GM18907 (cell line): Measurements from ENCODE around the gene DHPS.
"Not testable (repeated sequence)": the region's sequence is repeated elsewhere in the genome, so short reads cannot be mapped to it uniquely, and the experiment has no call there.

Experiments
- ATAC-seq: cut with Tn5 transposase; IDR thresholded peaks from one replicate; pipeline ENCODE4 v1.9.1; 2021; ENCODE audit warnings: mild to moderate bottlenecking, moderate library complexity; ENCODE audit not compliant: unreplicated experiment

The DHPS gene

DNA sequence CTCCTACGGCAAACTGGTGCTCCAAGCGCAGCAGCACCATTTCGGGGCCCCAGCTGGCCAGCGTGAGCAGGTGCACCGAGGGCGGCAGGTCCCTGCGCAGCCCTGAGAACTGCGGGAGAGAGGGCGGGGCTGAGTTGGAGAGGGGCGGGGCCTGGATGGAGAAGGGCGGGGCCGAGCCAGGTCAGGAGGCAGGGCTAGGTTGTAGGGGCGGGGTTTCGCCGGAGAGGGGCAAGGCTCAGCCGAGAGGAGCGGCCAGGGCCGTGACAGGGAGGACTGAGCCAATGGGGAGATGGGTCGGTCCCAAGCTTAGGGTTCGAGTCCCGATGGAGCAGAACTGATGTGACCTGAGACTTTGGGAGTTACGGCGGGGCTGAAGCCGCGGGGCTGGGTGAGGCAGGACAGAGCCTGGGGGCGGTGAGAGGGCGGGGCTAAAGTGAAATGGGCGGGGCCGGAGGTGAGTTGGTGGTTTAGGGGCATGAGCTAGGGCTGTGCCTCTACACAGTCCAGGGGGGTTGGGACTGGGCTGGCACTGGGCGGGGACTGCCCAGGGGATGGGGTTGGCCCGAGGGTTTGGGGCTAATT is 34.1 kb downstream of the DHPS start:
- ATAC-seq, result no peak

DNA sequence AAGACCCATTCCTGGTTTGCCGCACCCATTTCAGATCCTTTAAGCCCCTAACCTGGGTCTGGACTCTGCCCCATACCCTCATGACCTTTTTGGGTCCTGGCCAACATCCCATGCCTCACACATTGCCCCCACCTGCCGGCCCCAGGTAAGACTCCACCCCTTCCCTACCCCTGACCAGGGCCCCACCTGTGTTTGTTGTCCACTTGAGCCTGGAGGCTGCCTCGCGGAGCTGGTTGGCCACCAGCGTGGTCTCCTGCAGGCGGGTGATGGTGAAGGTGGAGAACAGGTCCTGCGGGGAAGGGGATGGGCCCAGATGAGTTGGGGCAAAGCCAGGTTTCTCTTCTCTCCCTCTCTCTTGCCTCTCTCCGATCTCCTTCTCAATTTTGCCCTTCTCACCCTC is 34.6 kb downstream of the DHPS start:
- no peak for ATAC-seq

DNA sequence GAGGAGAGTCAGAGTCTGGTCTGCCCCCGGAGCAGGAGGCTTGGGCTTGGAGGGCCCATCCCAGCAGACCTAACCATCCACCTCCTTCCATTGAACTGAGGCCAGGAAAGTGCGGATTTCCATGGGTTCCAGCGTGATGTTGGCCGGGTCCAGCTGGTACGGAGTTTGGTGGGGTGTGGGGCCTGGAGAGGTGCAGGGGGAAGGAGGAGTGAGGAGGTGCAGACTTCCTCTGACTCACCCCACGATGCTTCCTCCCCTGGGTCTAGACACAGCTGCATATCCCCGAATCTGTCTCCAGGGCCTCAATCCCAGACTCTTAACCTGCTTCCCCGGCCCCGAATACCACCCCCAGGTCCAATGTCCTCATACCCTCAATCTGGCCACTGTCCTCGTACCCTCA is 35.1 kb downstream of the DHPS start:
- ATAC-seq, result no peak

DNA sequence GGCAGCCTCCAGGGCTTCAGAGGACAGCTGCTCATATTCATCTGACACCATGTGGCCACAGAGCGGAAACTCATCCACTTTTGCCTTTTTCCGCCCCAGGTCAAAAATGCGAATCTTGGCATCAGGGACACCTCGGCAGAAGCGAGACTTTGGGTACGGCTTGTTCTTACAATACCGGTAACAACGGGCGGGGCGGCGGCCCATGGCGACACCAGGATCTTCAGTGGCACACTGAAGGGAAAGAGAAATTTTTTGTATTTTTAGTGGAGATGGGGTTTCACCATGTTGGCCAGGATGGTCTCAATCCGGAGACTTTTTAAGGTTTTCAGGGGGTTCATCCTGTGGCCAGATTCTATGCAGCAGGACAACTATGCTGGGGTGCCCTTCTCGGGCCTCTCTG is 38.0 kb downstream of the DHPS start:
- ATAC-seq, result not testable (repeated sequence)

DNA sequence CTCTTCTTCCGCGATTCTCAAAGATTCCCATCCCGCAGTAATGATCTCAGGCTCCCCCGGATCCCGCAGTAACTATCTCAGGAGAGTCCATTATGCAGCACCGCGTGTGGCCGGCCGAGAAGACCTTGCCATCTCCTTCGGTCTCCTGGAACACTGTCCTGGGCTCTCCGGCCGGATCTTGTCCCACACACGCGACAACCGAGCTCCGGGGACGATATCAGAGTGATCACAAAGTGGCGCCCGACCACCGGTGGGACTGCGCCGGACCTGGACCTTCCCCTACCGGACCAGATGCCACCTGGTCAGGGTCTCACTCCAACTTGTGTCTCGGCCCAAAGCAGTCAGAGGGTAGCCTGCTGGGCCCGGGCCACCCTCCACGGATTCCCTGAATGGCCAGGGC is 39.2 kb downstream of the DHPS start:
- no peak for ATAC-seq

DNA sequence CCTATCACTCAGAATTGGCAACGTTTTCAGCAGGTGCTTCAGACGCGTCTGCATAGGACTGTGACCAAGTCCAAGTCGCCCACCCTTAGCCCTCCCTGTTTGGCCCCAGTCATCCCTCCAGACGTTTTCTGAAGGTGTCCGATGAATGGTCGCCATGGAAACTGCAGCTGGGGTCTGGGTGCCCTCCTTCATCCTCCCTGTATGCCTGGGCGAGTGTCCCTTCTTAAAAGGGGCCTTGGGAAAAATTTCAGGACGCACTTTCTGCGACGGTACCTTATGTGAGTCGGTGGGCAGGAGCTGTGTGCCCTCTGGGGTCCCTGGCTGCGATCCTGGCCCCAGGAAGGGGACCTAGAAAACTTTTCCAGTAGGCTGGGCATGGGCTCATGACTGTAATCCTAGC is 40.2 kb downstream of the DHPS start:
- no peak for ATAC-seq

DNA sequence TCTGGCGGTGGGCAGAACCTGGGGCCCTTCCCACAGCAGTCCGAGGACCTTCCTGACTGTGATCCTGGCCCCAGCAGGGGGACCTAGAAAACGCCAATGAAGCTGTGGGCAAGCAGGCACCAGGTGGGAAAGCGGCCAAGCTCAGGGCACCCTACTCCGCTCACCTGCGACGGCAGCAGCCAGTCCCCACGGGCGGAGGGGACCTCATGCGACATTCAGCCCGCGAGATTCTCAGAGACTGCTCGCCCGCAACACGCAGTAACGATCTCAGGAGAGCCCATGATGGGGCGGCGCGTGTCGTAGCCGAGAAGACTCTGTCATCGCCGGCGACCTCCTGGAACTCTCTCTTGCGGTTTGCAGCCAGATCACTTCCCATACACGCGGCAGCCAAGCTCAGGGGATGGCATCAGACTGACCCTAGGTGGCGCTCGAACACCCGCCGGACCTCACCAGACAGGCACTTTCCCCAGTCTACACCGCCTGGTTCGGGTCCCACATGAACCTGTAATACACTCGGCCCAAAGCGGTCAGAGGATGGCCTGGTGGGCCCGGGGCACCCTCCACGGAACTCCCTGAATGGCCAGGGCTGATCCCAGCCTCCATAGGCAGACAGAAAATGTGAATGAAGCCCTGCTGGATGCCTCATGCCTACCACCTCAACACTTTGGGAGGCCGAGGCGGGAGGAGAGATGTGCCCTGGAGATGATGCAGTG is 41.6 kb downstream of the DHPS start:
- peak; percentile 48 for ATAC-seq

DNA sequence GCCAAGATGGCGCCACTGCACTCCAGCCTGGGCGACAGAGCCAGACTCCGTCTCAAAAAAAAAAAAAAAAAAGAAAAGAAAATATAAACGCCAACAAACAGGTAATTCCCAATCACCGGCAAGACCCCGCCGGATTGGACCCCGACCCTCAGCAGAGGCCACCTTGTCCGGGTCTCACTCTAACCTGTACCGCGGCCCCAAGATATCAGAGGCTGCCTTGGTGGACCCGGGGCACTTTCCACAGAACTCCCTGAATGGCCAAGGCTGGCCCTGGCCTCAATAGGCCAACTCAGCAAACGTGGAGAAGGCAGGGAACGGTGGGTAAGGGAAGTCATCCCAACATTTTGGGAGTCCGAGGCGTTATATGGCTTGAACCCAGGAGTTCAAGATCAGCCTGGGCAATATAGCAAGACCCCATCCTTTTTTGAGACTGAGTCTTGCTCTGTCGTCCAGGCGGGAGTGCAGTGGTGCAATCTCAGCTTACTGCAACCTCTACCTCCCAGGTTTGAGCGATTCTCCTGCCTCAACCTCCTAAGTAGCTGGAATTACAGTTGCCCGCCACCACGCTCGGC is 43.0 kb downstream of the DHPS start:
- ATAC-seq, result no peak

DNA sequence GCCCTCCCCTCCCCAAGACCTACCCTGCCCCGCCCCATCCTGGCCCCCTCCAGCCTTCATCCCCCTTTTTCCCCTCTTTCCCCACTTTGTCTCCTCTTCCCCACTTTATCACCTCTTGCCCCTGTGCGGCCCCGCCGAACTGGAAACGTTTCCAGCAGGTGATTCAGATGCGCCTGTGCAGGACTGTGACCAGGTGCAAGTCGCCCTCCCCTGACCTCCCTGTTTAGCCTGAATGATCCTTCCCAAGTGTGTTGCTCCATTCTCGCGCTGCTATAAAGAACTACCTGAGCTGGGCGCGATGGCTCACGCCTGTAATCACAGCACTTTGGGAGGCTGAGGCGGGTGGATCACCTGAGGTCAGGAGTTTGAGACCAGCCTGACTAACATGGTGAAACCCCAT is 45.0 kb downstream of the DHPS start:
- ATAC-seq, result no peak

DNA sequence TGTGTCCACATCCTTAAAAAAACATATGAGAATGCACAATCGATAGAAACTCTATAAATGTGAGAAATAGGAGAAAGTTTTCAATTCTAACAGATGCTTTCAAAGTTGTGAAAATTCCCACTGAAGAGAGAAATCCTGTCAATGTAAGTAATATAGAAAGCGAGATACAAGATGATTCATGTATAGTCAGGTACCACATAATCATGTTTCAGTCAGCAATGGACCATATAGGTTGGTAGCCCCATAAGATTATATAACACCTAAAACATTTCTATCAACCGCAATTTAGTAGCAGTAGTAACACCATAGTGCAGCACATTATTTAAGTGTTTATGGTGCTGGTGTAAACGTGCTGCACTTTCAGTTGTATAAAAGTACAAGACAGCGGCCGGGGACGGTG is 52.5 kb downstream of the DHPS start:
- ATAC-seq, result no peak

DNA sequence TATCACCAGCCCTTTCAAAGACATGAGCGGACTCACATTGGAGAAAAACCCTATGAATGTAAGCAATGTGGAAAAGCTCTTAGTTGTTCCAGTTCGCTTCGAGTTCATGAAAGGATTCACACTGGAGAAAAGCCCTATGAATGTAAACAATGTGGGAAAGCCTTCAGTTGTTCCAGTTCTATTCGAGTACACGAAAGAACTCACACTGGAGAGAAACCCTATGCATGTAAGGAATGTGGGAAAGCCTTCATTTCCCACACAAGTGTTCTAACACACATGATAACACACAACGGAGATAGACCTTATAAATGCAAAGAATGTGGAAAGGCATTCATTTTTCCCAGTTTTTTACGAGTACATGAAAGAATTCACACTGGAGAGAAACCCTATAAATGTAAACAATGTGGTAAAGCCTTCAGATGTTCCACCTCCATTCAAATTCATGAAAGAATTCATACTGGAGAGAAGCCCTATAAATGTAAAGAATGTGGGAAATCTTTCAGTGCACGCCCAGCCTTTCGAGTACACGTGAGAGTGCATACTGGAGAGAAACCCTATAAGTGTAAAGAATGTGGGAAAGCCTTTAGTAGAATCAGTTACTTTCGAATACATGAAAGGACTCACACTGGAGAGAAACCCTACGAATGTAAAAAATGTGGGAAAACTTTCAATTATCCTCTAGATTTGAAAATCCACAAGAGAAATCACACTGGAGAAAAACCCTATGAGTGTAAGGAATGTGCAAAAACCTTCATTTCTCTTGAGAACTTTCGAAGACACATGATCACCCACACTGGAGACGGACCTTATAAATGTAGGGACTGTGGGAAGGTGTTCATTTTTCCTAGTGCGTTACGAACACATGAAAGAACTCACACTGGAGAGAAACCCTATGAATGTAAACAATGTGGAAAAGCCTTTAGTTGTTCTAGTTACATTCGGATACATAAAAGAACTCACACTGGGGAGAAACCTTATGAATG is 53.3 kb downstream of the DHPS start:
- no peak for ATAC-seq

DNA sequence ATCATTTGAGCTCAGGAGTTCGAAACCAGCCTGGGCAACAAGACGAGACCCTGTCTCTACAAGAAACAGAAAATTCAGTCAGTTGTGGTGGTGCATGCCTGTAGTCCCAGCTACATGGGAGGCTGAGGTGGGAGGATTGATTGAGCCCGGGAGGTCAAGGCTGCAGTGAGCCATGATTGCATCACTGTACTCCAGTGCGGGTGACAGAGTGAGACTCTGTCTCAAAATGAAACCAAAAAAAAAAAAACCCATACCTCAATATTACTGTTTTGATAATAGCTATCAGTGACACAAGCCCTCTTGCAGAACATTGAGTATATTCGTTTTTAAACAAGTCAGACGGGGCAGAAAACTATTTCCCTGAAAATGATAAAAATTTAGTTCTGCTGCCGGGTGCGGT is 54.7 kb downstream of the DHPS start:
- ATAC-seq, result no peak
